Measurements from ENCODE around the gene DNAJA3.
A peak's percentile ranks its signal among the peaks of the same experiment; 100 is the strongest.

Gene DNAJA3

GRCh38 chr16:4407543-4408322 lies 17.9 kb upstream of the DNAJA3 start:
- no peak for DNase-seq

GRCh38 chr16:4408323-4408690 lies 17.4 kb upstream of the DNAJA3 start:
- DNase-seq: no peak

- no peak for DNase-seq
These were observed 16.4 kb upstream of the DNAJA3 start for GRCh38 chr16:4409081-4409932.

GRCh38 chr16:4410335-4411075 lies 15.2 kb upstream of the DNAJA3 start:
- no peak for DNase-seq

GRCh38 chr16:4411684-4412083 lies 14.0 kb upstream of the DNAJA3 start:
- DNase-seq: no peak

GRCh38 chr16:4412159-4412558 lies 13.5 kb upstream of the DNAJA3 start:
- DNase-seq: no peak

- DNase-seq: no peak
These were observed 12.8 kb upstream of the DNAJA3 start for GRCh38 chr16:4412854-4413253.

- no peak for DNase-seq
These were observed 11.3 kb upstream of the DNAJA3 start for GRCh38 chr16:4414187-4414917.

- no peak for DNase-seq
These were observed 10.0 kb upstream of the DNAJA3 start for GRCh38 chr16:4415538-4416199.

- DNase-seq: peak; percentile 8
These were observed 9.3 kb upstream of the DNAJA3 start, which contains the start of gene CORO7 for GRCh38 chr16:4416200-4417032. Gene CORO7, minus strand, starts transcription at chr16:4416596. Its CDS starts 78 bp downstream, at chr16:4416518.

- no peak for DNase-seq
These were observed 6.2 kb upstream of the DNAJA3 start for GRCh38 chr16:4419402-4419959.

GRCh38 chr16:4420505-4421105 lies 5.1 kb upstream of the DNAJA3 start:
- no peak for DNase-seq

- DNase-seq: no peak
These were observed 485 bp downstream of the DNAJA3 start for GRCh38 chr16:4426021-4426684.

GRCh38 chr16:4426722-4427372 lies 1.2 kb downstream of the DNAJA3 start:
- no peak for DNase-seq

- no peak for DNase-seq
These were observed 2.8 kb downstream of the DNAJA3 start for GRCh38 chr16:4428500-4428899.

- no peak for DNase-seq
These were observed 5.4 kb downstream of the DNAJA3 start for GRCh38 chr16:4431023-4431422.

- DNase-seq: no peak
These were observed 7.6 kb downstream of the DNAJA3 start for GRCh38 chr16:4433228-4433627.

- no peak for DNase-seq
These were observed 8.5 kb downstream of the DNAJA3 start for GRCh38 chr16:4433914-4434787.
